ENCODE results near the gene ARHGAP28. TPM values are rescaled to one million over a fixed set of nuclear protein-coding genes. Genes with fewer than 3 reads are reported as not detected.
A peak's percentile ranks its signal among the peaks of the same experiment; 100 is the strongest.

Gene ARHGAP28
- total RNA-seq, 3 donors from 2014 or later: 7.3 to 13.0 (median 10.8) TPM

DNA sequence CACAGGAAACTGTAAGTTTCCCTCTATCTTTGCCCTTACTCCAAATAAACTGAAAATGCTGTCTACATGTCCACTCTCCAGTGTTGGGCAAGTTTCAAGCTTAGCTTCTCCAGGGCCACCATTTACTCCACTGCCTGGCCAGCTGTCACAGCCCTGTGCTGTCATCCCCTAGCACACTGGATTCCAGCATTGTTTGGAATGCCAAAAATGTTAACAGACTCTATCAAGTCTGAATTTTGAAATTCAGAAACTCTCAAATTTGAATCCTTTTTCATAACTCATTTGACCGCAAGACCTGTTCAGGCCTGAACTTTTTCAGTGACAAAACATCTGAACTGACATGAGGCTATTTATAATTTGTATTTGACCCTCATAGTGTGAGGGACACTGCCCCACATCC is 5.2 kb upstream of the ARHGAP28 start:
- H3K36me3 ChIP-seq: no peaks in the 10 kb centered on the region
- TF ChIP-seq, protein P1, sequence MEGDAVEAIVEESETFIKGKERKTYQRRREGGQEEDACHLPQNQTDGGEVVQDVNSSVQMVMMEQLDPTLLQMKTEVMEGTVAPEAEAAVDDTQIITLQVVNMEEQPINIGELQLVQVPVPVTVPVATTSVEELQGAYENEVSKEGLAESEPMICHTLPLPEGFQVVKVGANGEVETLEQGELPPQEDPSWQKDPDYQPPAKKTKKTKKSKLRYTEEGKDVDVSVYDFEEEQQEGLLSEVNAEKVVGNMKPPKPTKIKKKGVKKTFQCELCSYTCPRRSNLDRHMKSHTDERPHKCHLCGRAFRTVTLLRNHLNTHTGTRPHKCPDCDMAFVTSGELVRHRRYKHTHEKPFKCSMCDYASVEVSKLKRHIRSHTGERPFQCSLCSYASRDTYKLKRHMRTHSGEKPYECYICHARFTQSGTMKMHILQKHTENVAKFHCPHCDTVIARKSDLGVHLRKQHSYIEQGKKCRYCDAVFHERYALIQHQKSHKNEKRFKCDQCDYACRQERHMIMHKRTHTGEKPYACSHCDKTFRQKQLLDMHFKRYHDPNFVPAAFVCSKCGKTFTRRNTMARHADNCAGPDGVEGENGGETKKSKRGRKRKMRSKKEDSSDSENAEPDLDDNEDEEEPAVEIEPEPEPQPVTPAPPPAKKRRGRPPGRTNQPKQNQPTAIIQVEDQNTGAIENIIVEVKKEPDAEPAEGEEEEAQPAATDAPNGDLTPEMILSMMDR (IDR thresholded peaks at IDR 0.05): no peak
- TF ChIP-seq POLR2A (IDR thresholded peaks at IDR 0.05) (no peak), POLR2AphosphoS5 (IDR thresholded peaks at IDR 0.05) (no peak)
- H3K4me1 ChIP-seq: no peaks in the 10 kb centered on the region
- H3K27me3 ChIP-seq: no peaks in the 10 kb centered on the region
- no peak for DNase-seq (ENCODE audit: low spot score in 2 of 2)
- H3K4me3 ChIP-seq: no peak overlapping the region
- no peak overlapping the region for H3K27ac ChIP-seq
- no peaks in the 10 kb centered on the region for H3K9me3 ChIP-seq
- intact Hi-C loops (cut with DNase I; ENCODE audit: low total_unique reads): no loop called here

DNA sequence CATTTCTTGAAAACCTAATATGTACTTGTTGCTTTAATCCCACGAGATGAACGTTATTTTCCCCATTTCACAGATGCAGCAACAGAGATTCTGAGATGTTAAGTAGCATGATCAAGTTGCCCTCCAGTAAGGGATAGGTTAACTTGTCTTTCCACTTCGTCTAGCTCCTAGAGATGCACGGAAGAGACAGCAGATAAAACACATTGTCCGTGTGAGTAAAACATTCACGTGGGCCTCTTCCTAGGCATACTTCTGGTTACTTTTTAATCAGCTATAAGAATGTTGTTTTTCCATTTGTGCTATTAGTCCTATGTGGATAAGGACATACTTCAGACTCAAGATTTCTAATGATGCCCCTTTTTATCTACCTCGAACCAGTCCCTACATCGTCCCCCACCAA is 1.2 kb upstream of the ARHGAP28 start:
- peak overlapping the region; percentile 68 to 70 for H3K27ac ChIP-seq
- DNase-seq (ENCODE audit: low spot score in 2 of 2): no peak
- intact Hi-C loops (cut with DNase I; ENCODE audit: low total_unique reads): no loop called here

DNA sequence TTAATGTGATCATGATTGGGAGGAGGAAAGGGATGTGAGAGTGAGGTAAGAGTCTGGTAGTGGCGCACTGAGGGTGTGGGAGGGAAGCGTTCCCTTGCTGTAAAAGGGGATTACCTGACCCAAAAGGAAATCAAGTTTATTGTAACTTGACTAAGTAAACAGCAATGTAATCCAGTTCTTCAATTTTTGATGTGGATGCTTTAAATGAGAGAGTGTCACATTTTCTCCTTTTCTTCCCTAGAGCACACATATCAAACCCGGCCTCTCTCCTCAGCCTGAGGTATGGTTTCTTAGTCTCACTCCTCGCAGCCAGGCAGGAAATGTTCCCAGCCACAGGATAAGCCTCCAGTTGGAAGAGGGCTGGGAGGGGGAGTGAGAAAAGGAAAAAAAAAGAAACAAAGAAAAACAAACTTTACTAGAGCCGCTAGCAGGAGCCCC is 688 bp upstream of the ARHGAP28 start:
- H3K36me3 ChIP-seq: no peaks in the 10 kb centered on the region
- DNase-seq (ENCODE audit: low spot score in 2 of 2): no peak
- no peaks in the 10 kb centered on the region for H3K4me1 ChIP-seq
- H3K4me3 ChIP-seq: peak overlapping the region; percentile 68 to 83 (median 68)
- TF ChIP-seq, protein P1 (IDR thresholded peaks at IDR 0.05): no peak
- TF ChIP-seq POLR2A (IDR thresholded peaks at IDR 0.05): no peak
- TF ChIP-seq POLR2AphosphoS5 (IDR thresholded peaks at IDR 0.05): no peak
- H3K27ac ChIP-seq: peak overlapping the region; percentile 68 to 70
- no peaks in the 10 kb centered on the region for H3K27me3 ChIP-seq
- no peaks in the 10 kb centered on the region for H3K9me3 ChIP-seq
- intact Hi-C loops (cut with DNase I; ENCODE audit: low total_unique reads): no loop called here

More for the DNA sequence above, 1.2 kb upstream of the ARHGAP28 start:
- TF ChIP-seq, protein P1 (IDR thresholded peaks at IDR 0.05): no peak
- no peak for TF ChIP-seq POLR2AphosphoS5 (IDR thresholded peaks at IDR 0.05)
- no peak for TF ChIP-seq POLR2A (IDR thresholded peaks at IDR 0.05)
- no peak overlapping the region for H3K4me3 ChIP-seq
- no peaks in the 10 kb centered on the region for H3K9me3 ChIP-seq
- H3K27me3 ChIP-seq: no peaks in the 10 kb centered on the region
- H3K36me3 ChIP-seq: no peaks in the 10 kb centered on the region
- H3K4me1 ChIP-seq: no peaks in the 10 kb centered on the region

DNA sequence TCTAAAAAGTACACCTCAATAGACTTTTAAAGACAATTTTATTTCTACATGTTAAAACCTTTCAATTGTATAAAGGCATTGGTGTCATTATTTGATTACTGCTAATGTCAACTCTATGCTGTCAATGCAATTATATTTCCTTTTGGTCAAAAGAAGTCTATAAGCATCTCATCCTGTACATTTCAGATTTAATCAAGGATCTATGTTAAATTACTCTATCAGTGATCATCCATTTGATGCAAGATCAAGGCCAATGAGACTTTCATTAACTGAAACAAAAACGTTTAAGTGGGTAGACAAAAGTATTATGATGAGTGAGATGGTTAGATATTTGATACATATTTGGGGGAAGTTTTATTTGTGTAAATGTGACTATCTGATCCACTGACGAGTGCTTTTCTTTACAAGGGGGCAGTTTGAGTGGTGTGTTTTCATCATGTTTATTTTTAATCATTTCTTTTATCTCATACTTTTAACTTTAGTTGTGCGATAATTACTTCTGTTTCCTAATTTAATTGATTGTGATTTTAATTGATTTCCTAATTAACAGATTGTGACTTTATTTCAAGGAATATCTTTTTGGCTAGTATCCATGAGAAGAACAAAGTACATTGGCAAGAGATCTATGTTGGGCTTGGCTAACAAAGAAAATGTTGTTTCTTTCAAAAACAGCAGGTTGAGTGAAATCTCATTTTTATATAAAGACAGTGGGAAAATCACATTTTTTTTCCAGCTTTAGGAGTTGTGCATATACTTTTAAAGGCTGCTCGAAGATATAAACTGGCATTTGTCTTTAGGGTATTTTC is 1.1 kb downstream of the ARHGAP28 start:
- intact Hi-C loops (cut with DNase I; ENCODE audit: low total_unique reads): no loop called here

DNA sequence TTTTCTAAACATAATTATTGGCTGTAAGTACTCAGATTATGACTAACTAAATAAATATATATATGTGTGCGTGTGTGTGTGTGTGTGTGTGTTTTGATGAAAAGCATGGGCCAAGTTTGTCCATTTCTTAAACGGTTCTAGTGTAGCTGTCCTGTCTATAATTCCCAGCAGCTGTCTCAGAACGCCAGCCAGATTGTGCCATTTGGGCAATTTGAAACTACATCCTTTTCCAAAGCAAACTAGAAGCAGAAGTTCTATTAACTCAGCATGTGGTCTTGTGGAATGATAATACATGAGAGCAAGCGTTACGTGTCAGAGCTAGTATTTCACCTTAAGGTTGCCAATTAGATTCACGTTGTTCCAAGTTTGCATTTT is 1.7 kb downstream of the ARHGAP28 start:
- Histone ChIP-seq H3K4me1 (no peaks in the 10 kb centered on the region), H3K9me3 (no peaks in the 10 kb centered on the region), H3K36me3 (no peaks in the 10 kb centered on the region), H3K27me3 (no peaks in the 10 kb centered on the region), H3K27ac (peak overlapping the region; percentile 26 to 88), H3K4me3 (peak overlapping the region in 2 of 3 donors; percentile 68 to 83)
- DNase-seq (ENCODE audit: low spot score in 2 of 2): no peak
- no peak for TF ChIP-seq POLR2AphosphoS5 (IDR thresholded peaks at IDR 0.05)
- intact Hi-C loops (cut with DNase I; ENCODE audit: low total_unique reads): no loop called here

More for the DNA sequence above, 1.1 kb downstream of the ARHGAP28 start:
- Histone ChIP-seq H3K9me3 (no peaks in the 10 kb centered on the region), H3K27ac (peak overlapping the region; percentile 26 to 88), H3K4me1 (no peaks in the 10 kb centered on the region), H3K27me3 (no peaks in the 10 kb centered on the region), H3K4me3 (peak overlapping the region; percentile 68 to 83 (median 68)), H3K36me3 (no peaks in the 10 kb centered on the region)
- DNase-seq (ENCODE audit: low spot score in 2 of 2): no peak
- TF ChIP-seq POLR2AphosphoS5 (IDR thresholded peaks at IDR 0.05) (no peak), POLR2A (IDR thresholded peaks at IDR 0.05) (no peak)
- TF ChIP-seq, protein P1 (IDR thresholded peaks at IDR 0.05): no peak
